SK-N-SH treated with all-trans-retinoic acid at 6 μM for 48 hours (cell line): ENCODE results near the gene DSP.

ENCODE experiments used
- ATAC-seq: fragments of 200-7000 bp; cut with Tn5 transposase; 3 replicates; pipeline ENCODE4 v1.9.1; 2020; ENCODE audit warnings: mild to moderate bottlenecking, moderate library complexity
- ARNTL ChIP-seq: fragments of 450-650 bp; formaldehyde crosslinking; IDR thresholded peaks from 2 replicates; pipeline ENCODE4 v1.5.0; 2020; ENCODE audit warnings: low read depth, mild to moderate bottlenecking, moderate library complexity, borderline replicate concordance
- BACH2 ChIP-seq: fragments of 250-450 bp; sonication (Bioruptor Pico); IDR thresholded peaks from 2 replicates; pipeline ENCODE4 v1.9.0; 2021; ENCODE audit warnings: mild to moderate bottlenecking, borderline replicate concordance
- ESRRG ChIP-seq: fragments of 250-450 bp; sonication (Bioruptor Pico); IDR thresholded peaks from 2 replicates; pipeline ENCODE4 v1.6.1; 2021; ENCODE audit warnings: mild to moderate bottlenecking
- GLIS3 ChIP-seq: fragments of 250-450 bp; sonication (Bioruptor Pico); IDR thresholded peaks from 2 replicates; pipeline ENCODE4 v1.5.0; 2020; ENCODE audit warnings: mild to moderate bottlenecking, moderate library complexity
- ISL1 ChIP-seq: fragments of 250-450 bp; sonication (Bioruptor Pico); IDR thresholded peaks from 2 replicates; pipeline ENCODE4 v2.1.2; 2022; ENCODE audit warnings: mild to moderate bottlenecking, moderate library complexity
- PATZ1 ChIP-seq: fragments of 250-450 bp; sonication (Bioruptor Pico); IDR thresholded peaks from 2 replicates; pipeline ENCODE4 v1.8.0; 2020; ENCODE audit warnings: mild to moderate bottlenecking, moderate library complexity, borderline replicate concordance
- POU6F1 ChIP-seq: fragments of 250-450 bp; sonication (Bioruptor Pico); IDR thresholded peaks from 2 replicates; pipeline ENCODE4 v1.8.0; 2021; ENCODE audit warnings: low read depth, mild to moderate bottlenecking, moderate library complexity, borderline replicate concordance
- PPARA ChIP-seq: fragments of 250-450 bp; sonication (Bioruptor Pico); IDR thresholded peaks from 2 replicates; pipeline ENCODE4 v1.5.0; 2020; ENCODE audit warnings: mild to moderate bottlenecking, borderline replicate concordance
- RARB ChIP-seq: fragments of 250-450 bp; sonication (Bioruptor Pico); IDR thresholded peaks from 2 replicates; pipeline ENCODE4 v1.8.0; 2021; ENCODE audit warnings: mild to moderate bottlenecking, moderate library complexity
- SNAI2 ChIP-seq: fragments of 250-450 bp; sonication (Bioruptor Pico); IDR thresholded peaks from 2 replicates; pipeline ENCODE4 v1.5.0; 2020; ENCODE audit warnings: mild to moderate bottlenecking, moderate library complexity
- TOX ChIP-seq: fragments of 250-450 bp; sonication (Bioruptor Pico); IDR thresholded peaks from 2 replicates; pipeline ENCODE4 v1.8.0; 2021; ENCODE audit warnings: mild to moderate bottlenecking, moderate library complexity, borderline replicate concordance
- TSHZ2 ChIP-seq: fragments of 250-450 bp; sonication (Bioruptor Pico); IDR thresholded peaks from 2 replicates; pipeline ENCODE4 v1.5.0; 2020; ENCODE audit warnings: mild to moderate bottlenecking, moderate library complexity
- ZFP3 ChIP-seq: fragments of 250-450 bp; sonication (Bioruptor Pico); IDR thresholded peaks from 2 replicates; pipeline ENCODE4 v1.5.0; 2020; ENCODE audit warnings: mild to moderate bottlenecking, moderate library complexity
- ZNF565 ChIP-seq: fragments of 450-650 bp; formaldehyde crosslinking; conservative IDR thresholded peaks from 2 replicates; pipeline ENCODE4 v1.5.0; 2020; ENCODE audit warnings: low read depth, mild to moderate bottlenecking, moderate library complexity
- ZNF8 ChIP-seq: fragments of 450-650 bp; formaldehyde crosslinking; IDR thresholded peaks from 2 replicates; pipeline ENCODE4 v1.5.0; 2020; ENCODE audit warnings: mild to moderate bottlenecking, moderate library complexity
- TF ChIP-seq, protein P1 (sequence below): fragments of 250-450 bp; sonication (Bioruptor Pico); IDR thresholded peaks from 2 replicates; pipeline ENCODE4 v1.5.1; 2020; ENCODE audit warnings: low read depth, mild to moderate bottlenecking, moderate library complexity

Gene DSP

DNA sequence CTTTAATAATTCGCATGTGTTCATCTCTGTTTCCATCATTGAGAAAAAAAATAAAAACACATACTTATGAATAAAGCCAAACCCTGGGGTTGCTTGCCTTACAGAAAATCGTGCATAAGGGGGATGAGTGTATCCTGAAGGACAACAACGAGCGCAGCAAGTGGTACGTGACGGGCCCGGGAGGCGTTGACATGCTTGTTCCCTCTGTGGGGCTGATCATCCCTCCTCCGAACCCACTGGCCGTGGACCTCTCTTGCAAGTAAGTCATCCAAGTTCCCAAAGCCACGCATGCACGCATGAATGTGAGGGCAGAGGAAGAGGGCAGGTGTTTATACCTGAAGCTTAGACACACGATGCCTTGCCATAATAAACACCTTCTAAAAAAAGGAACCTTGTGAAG, 27.6 kb downstream of the DSP start:
- no peak for TF ChIP-seq ZNF8 (CRISPR knock-in tag)
- TF ChIP-seq PPARA (CRISPR knock-in tag), result no peak
- TF ChIP-seq, protein P1, sequence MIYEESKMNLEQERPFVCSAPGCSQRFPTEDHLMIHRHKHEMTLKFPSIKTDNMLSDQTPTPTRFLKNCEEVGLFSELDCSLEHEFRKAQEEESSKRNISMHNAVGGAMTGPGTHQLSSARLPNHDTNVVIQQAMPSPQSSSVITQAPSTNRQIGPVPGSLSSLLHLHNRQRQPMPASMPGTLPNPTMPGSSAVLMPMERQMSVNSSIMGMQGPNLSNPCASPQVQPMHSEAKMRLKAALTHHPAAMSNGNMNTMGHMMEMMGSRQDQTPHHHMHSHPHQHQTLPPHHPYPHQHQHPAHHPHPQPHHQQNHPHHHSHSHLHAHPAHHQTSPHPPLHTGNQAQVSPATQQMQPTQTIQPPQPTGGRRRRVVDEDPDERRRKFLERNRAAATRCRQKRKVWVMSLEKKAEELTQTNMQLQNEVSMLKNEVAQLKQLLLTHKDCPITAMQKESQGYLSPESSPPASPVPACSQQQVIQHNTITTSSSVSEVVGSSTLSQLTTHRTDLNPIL (CRISPR knock-in tag), result no peak
- no peak for TF ChIP-seq PATZ1 (CRISPR knock-in tag)
- TF ChIP-seq SNAI2 (CRISPR knock-in tag), result no peak
- no peak for TF ChIP-seq POU6F1 (CRISPR knock-in tag)
- TF ChIP-seq GLIS3 (CRISPR knock-in tag), result no peak
- no peak for TF ChIP-seq TSHZ2 (CRISPR knock-in tag)
- TF ChIP-seq ARNTL (CRISPR knock-in tag), result no peak
- TF ChIP-seq BACH2 (CRISPR knock-in tag), result no peak
- TF ChIP-seq TOX (CRISPR knock-in tag), result no peak
- TF ChIP-seq ZFP3 (CRISPR knock-in tag), result no peak
- no peak for TF ChIP-seq RARB (CRISPR knock-in tag)
- no peak for TF ChIP-seq ESRRG (CRISPR knock-in tag)
- ATAC-seq, result no peak

DNA sequence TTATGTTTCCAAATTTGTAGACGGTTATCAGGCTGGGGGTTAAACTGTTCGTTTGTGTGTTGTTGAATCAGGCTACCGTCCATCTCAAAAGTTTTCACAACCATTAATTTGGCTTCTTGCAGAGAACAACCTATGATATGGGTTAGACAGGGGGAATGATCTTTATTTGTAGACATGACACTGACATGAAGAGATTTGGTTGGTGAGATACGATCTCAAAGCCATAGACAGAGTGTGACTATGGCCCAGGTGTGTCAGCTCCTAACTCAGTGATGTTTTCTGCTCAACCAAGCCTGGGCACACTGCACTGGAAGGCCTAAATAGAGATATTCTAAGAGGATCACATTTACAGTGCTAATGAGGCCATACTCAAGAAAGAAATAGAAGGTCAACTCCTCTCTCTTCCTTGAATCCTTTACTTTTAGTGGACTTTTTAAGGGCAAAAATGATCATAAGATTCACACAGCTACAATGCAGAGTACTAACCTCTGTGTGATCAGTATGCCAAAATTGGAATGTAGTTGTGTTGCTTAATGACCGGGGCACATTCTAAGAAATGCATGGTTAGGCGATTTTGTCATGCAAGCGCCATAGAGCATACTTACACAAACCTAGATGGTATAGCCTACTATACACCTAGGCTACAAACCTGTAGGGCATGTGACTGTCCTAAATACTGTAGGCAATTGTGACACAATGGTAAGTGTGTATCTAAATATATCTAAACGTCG, 30.9 kb downstream of the DSP start:
- no peak for TF ChIP-seq RARB (CRISPR knock-in tag)
- TF ChIP-seq SNAI2 (CRISPR knock-in tag), result no peak
- TF ChIP-seq ZNF565 (CRISPR knock-in tag), result no peak
- no peak for TF ChIP-seq POU6F1 (CRISPR knock-in tag)
- TF ChIP-seq GLIS3 (CRISPR knock-in tag), result no peak
- no peak for TF ChIP-seq BACH2 (CRISPR knock-in tag)
- TF ChIP-seq PATZ1 (CRISPR knock-in tag), result no peak
- TF ChIP-seq, protein P1 (CRISPR knock-in tag), result no peak
- no peak for TF ChIP-seq ISL1 (CRISPR knock-in tag)
- no peak for TF ChIP-seq PPARA (CRISPR knock-in tag)
- no peak for ATAC-seq
